Thoracic aorta (tissue), 2 donors: ENCODE results near the gene CXCL14. TPM values are rescaled to one million over a fixed set of nuclear protein-coding genes. Genes with fewer than 3 reads are reported as not detected.

Source experiments
- ATAC-seq: fragments of 150-250 bp; one replicate; pipeline ENCODE4 v1.8.0; 2017; ENCODE audit warnings: low read depth; ENCODE audit not compliant: insufficient number of reproducible peaks, low FRiP score
- DNase-seq: peaks from one replicate; pipeline ENCODE4 v3.0.0-alpha.2; 2020; ENCODE audit warnings: low spot score
- H3K27ac ChIP-seq, 2 donors: fragments of 200-600 bp; sonication (generic); 1 replicate in 1 of 2; 2 replicates in 1 of 2; pipeline ENCODE4 v1.5.1; 2016; ENCODE audit warnings: mild to moderate bottlenecking in 2 of 2, moderate library complexity in 2 of 2
- H3K27me3 ChIP-seq: fragments of 200-600 bp; sonication (generic); replicated peaks from 2 replicates; pipeline ENCODE4 v1.6.0; 2016; ENCODE audit warnings: mild to moderate bottlenecking; ENCODE audit not compliant: insufficient read depth
- H3K36me3 ChIP-seq: fragments of 200-600 bp; sonication (generic); one replicate; pipeline ENCODE4 v1.5.1; 2016
- H3K4me1 ChIP-seq, 2 donors: fragments of 200-600 bp; sonication (generic); 1 replicate in 1 of 2; 2 replicates in 1 of 2; pipeline versions ENCODE4 v1.5.1 to v1.6.0; 2016; ENCODE audit warnings: low read depth in 2 of 2, mild to moderate bottlenecking in 1 of 2; ENCODE audit not compliant: control insufficient read depth in 1 of 2
- H3K4me3 ChIP-seq: fragments of 200-600 bp; sonication (generic); 2 replicates; pipeline ENCODE4 v1.5.1; 2016; ENCODE audit warnings: mild to moderate bottlenecking
- H3K9me3 ChIP-seq: fragments of 200-600 bp; sonication (generic); 2 replicates; pipeline ENCODE4 v1.5.1; 2016
- CTCF ChIP-seq: fragments of 200-600 bp; sonication (generic); IDR thresholded peaks from one replicate; pipeline ENCODE4 v1.5.1; 2019; ENCODE audit warnings: antibody characterized with exemption
- total RNA-seq, 2 donors: library from RNA; depleted of rRNA; stranded (reverse); fragments of >200 nt; gene quantifications; one replicate each; pipeline versions ENCODE4 v1.1.0 to v1.2.3, GENCODE V29; 2016

Gene CXCL14
- total RNA-seq, 2 donors from 2014 or later = 27.5 to 28.7 TPM

- Histone ChIP-seq H3K4me3 (no peak overlapping the region), H3K9me3 (no peaks in the 10 kb centered on the region), H3K4me1 (peaks cover 0 to 3% of the 10 kb centered on the region in 2 donors), H3K27me3 (no peaks in the 10 kb centered on the region), H3K36me3 (no peaks in the 10 kb centered on the region), H3K27ac (no peak overlapping the region)
- DNase-seq (no peak), ATAC-seq (no peak)
- TF ChIP-seq CTCF = no peak
Observed at GRCh38 chr5:135565266-135565665, 13.5 kb downstream of the CXCL14 start.

DNA sequence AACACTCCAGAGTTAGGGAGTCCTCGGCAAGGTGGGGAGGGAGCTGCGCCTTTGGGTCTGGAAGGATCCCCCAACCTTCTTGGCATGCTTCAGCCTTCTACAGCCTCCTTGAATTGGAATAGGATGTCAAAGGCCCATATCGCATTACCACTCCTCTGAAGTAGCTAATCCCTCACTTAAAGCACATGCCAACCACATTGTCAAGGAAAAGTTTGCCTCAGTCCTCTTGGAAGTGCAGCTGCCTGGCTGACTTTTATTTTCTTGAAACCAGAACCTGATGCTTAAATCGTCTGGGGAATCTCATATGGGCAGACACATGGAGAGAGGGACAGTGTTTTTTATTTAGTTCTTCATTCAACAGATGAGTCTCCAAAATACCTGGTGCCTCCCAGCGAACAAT, 14.5 kb downstream of the CXCL14 start:
- no peak for TF ChIP-seq CTCF
- Histone ChIP-seq H3K27ac (no peak overlapping the region), H3K4me1 (peaks cover 0 to 3% of the 10 kb centered on the region in 2 donors), H3K9me3 (no peaks in the 10 kb centered on the region), H3K36me3 (no peaks in the 10 kb centered on the region), H3K4me3 (no peak overlapping the region), H3K27me3 (no peaks in the 10 kb centered on the region)
- DNase-seq (no peak), ATAC-seq (no peak)

- H3K4me1 ChIP-seq = peaks cover 0 to 3% of the 10 kb centered on the region in 2 donors
- no peak for ATAC-seq
- no peak for DNase-seq
- H3K27ac ChIP-seq = no peak overlapping the region
- no peaks in the 10 kb centered on the region for H3K9me3 ChIP-seq
- no peak overlapping the region for H3K4me3 ChIP-seq
- no peak for TF ChIP-seq CTCF
- no peaks in the 10 kb centered on the region for H3K36me3 ChIP-seq
- no peaks in the 10 kb centered on the region for H3K27me3 ChIP-seq
Observed at GRCh38 chr5:135561266-135561665, 17.5 kb downstream of the CXCL14 start.

DNA sequence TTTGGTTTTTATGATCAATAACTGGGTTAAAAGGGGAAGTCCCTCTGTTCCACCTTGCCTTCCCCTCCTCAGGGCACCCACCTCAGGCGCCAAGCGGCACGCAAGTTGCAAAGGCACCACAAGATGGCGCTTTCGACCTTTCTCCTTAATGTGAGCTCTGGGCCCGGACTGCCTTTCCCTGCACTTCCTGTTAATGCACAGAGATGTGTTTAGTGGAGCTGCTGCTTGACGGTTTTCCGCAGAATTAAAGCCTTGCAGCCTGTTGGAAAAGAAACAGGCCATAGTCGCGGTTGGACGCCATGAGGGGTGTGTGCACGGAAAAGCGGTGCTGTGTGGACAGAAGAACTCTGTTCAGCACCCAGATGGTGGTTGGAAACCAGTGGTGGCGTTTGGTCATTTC, 17.9 kb downstream of the CXCL14 start:
- no peak overlapping the region for H3K27ac ChIP-seq
- peaks cover 0 to 3% of the 10 kb centered on the region in 2 donors for H3K4me1 ChIP-seq
- no peak for ATAC-seq
- H3K27me3 ChIP-seq = no peaks in the 10 kb centered on the region
- no peak for DNase-seq
- no peak overlapping the region for H3K4me3 ChIP-seq
- peak; percentile 43 for TF ChIP-seq CTCF
- H3K9me3 ChIP-seq = no peaks in the 10 kb centered on the region
- no peaks in the 10 kb centered on the region for H3K36me3 ChIP-seq

DNA sequence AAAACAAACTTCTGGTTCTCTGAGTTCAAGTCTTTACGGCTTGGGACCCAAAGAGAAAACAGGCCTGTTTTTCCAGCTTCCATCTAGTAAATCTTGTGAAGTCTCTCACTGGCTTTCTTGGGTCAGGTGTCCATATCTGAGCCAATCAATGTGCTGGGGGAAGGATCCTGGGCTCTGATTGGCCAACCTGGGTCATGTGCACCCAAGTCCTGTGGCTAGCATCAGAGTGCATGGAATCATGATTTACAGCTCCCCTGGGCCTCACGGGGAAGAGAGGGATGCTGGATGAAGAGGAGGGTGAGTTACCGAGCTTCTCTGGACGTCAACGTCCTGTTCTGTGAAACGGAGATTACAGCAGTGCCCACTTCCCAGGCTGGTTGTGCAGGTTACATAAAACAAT, 19.4 kb downstream of the CXCL14 start:
- no peaks in the 10 kb centered on the region for H3K36me3 ChIP-seq
- no peaks in the 10 kb centered on the region for H3K9me3 ChIP-seq
- no peak overlapping the region for H3K27ac ChIP-seq
- ATAC-seq (no peak), DNase-seq (no peak)
- H3K4me3 ChIP-seq = no peak overlapping the region
- no peak for TF ChIP-seq CTCF
- H3K27me3 ChIP-seq = no peaks in the 10 kb centered on the region
- H3K4me1 ChIP-seq = peaks cover 0 to 3% of the 10 kb centered on the region in 2 donors
